Hematopoietic multipotent progenitor cell treated with erythropoietin and hydrocortisone succinate and interleukin-3 and kit ligand, for 6 days (in vitro differentiated cells): ENCODE results near the gene SIRPD.
"Not testable (repeated sequence)": the region's sequence is repeated elsewhere in the genome, so short reads cannot be mapped to it uniquely, and the experiment has no call there.

Source experiments
- DNase-seq: peaks from one replicate; pipeline ENCODE4 v3.0.0-alpha.2; 2015

The SIRPD gene

DNA sequence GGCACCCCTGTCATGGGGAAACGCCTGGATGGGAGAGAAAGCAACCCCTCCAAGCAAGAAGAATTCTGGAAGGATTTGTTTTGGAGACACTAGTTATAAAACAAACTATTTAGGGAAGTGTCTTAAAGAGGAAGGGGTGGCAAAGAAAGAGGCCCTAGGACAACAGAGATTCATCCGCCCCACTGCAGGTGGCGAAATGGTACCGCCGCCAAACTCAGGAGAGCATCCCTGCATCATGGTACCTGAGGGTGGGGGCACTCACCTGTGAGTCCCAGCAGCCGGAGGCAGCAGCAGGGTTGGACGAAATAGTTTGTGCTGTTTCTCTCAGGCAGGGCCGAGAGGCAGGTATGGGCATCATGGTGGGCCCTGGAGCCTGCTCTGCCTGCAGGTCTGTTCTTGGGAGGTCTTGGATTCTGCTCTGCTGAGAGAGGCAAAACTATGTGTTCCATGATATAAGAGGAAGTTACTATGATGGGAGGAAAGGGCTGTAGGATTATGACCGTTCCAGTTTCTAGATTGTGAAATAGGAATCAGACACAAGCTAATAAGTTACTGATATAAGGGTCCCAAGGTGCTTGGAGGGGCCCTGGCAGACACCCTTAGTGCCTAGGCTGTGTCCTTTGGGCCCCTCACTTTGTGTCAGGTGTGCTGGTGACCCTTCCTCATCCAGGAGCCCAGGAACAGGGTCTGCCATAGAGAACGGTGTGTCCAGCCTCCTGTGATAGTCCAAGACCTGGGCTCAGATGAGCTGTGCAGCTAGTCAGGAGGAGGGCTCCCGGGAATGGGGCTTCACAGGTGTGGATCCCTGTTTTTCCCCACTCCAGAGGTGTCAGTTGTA lies 20.4 kb downstream of the SIRPD start:
- peak; percentile 24 for DNase-seq

DNA sequence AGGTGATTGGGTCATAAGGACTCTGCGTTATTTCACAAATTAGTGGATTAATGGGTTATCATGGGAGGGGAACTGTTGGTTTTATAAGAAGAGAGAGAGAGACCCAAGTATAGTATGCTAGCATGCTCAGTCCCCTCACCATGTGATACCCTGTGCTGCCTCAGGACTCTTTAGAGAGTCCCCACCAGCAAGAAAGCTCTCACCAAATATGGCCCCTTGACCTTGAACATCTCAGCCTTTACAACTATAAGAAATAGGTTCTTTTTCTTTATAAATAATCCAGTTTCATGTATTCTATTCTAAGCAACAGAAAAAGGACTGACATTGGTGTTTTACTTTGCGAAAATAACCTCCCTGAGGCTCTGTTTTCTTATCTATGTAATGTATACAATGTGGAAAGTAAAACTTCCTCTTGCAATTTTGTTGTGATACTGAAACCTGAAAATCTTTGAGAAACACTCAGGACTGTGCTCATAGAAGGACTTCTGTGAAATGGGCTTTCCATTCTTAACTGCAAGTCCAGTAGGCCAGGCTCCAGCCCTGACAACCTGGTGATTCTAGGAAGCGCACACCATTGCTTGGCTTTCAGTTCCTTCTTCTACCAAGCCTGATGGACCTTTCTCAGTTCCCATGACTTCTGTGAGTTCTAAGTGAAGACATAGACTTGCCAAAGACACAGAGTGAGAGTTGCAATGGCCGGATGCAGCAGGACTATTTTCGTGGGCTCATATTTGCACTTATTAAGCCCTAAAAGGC lies 21.9 kb downstream of the SIRPD start:
- no peak for DNase-seq

DNA sequence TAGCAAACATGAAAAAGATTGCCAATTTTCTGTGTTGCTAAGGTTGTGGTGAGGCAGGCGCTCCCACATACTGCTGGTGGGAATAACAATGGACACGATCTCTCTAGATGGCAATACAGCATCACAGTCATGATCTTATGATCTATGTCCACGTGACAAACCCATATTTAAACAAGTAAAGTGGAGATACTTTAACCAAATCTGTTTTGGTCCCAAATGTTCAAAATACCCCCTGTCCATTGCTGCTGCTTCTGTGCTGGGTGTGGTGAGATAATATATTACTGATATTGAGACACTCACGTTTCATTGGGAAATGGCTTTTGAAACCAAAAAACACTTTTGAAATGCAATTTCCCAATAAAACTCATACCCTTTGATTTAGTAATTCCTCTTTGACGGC lies 23.0 kb downstream of the SIRPD start:
- DNase-seq: peak; percentile 36

DNA sequence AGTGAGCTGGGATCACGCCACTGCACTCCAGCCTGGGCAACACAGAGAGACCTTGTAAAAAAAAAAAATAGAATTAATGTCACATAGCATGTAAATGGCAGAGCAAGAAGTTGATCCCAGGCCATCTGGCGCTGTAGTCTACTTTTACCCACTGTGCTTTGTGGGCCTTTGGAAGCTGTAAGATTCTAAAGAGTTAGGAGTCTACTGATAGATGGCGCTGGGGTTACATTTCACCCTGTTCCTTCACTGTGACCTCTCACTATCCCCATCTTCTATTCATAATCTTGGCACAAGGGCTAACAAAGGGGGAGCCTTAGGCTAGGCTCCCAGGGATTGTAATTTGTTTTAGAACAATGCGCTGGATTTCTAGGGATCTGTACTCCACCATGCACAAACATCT lies 24.4 kb downstream of the SIRPD start:
- DNase-seq: peak; percentile 43

DNA sequence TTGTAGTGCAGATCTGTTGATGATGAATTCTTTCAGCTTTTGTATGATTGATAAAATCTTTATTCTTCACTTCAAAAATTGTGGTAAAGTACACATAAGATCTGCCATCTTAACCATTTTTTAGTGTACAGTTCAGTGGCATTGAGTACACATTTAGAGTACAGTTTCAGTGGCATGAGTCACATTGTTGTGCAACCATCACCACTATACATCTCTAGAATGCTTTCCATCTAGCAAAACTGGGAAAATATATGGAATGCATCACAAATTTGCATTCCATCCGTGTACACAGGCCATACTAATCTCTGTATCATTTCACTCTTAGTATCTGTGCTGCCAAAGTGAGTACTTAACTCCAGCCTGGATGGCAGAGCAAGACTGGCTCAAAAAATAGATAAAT lies 28.7 kb downstream of the SIRPD start:
- no peak for DNase-seq

DNA sequence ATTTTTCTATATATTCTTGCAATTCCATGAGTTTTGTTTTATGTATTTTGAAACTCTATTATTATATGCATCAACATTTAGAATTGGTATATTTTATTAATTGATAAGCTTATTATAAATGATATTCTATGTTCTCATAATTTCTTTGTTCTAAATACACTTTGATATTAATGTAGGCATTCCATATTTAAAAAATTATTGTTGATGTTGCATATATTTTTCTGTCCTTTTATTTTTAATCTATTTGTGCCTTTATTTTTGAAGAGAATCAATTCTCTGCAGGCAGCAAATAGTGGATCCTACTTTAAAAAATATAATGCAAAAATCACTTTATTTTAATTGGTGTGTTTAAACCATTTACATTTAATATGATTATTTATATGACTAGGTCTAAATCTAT lies 29.6 kb downstream of the SIRPD start:
- no peak for DNase-seq

DNA sequence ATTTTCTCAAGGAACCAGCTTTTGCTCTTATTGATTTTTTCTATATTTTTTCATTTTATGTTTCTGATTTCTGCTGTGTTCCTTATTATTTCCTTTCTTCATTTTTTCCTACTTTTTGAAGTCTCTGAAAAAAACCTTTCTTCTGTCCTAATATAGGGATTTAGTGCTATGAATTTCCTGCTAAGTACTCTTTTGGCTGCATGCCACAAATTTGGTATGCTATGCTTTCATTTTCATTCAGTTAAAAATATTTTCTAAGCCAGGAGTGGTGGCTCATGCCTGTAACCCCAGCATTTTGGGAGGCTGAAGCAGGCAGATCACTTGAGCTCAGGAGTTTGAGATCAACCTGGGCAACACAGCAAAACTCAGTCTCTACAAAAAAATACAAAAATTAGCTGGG lies 30.6 kb downstream of the SIRPD start:
- DNase-seq: peak; percentile 36

DNA sequence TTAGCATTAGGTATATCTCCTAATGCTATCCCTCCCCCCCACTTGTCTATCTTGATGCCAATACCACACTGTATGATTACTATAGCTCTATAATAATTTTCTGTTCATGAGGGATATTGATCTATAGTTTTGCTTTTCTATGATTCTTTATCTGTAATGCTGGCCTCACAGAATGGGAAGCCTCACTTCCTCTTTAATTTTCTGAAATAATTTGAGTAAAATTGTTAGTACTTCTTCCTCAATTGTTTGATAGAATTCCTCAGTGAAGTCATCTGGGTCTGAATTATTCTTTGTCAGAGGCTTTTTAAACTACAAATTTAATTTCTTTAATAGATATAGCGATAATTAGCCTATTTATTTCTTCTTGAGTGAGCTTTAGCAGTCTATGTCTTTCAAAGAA lies 31.2 kb downstream of the SIRPD start:
- DNase-seq: no peak

DNA sequence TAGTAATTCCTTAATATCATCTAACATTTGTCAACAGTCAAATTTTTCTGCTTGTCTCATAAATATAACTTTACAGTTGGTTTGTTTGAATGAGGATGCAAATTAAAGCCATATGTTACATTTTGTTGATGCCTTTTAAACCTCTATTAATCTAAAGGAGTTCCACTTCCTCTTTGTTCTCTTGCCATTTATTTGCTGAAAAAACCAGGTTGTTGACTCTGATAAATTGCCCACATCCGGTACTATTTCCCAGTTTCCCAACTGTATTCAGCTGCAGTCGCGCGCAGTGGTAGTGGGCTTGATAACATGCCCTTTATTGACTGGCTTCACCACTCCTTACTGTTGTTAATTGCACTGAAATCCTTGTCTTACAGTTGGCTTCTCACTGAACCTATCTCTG lies 33.5 kb downstream of the SIRPD start:
- DNase-seq: peak; percentile 91

DNA sequence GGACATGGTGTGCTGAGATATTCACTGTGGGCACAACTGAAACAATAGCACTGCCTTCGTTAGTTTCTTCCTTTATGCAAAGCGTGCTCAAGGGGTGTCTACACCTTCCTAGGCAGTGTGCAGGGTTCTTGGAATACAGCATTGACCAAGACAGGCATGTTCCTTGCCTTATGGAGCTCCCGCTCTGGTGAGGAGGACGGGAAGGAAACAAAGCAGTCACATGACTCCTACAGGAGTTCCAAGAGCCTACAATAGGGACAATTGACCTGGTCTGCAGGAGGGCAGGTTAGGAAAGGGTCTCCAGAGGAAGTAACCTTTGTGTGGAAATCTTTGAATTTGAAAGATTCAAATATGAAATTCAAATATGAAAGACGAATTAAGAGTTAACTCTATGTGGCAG lies 40.5 kb downstream of the SIRPD start:
- DNase-seq: no peak

DNA sequence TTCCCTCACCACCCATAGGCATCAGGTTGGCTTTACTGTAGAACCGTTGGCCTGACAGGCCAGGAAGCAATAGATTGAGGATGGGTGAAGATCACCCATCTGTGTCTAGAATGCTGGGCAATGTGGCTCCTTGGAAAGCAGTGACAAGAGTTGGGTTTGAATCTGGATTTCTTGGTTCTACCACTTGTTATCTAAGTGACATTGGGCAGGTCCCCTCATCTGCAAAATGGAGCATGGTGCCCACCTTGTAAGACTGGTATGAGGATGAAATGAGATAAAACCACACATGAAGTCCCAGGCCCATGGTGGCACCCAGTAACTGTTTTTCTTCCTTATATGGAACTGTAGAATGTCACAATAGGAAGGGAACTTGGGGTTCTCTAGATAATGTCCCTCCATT lies 43.7 kb downstream of the SIRPD start:
- DNase-seq: no peak

DNA sequence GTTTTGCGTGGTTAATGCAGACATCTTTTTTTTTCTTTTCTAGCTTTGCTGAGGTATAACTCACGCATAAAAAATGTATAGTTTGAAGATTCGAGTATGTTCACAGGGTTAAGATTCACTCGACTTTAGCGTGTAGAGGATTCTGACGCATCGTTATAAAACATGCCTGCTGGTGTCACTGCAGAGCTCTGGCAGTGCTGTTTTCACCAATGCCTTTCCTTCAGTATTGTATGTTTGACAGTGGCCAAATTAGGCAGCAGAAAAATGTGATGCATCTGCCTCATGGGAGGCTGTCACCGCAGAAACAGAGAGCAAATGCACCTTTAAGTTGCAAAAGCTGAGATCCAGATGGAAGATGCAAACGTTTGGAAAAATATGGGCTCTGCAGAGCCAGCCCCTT lies 48.3 kb downstream of the SIRPD start:
- peak; percentile 79 for DNase-seq

DNA sequence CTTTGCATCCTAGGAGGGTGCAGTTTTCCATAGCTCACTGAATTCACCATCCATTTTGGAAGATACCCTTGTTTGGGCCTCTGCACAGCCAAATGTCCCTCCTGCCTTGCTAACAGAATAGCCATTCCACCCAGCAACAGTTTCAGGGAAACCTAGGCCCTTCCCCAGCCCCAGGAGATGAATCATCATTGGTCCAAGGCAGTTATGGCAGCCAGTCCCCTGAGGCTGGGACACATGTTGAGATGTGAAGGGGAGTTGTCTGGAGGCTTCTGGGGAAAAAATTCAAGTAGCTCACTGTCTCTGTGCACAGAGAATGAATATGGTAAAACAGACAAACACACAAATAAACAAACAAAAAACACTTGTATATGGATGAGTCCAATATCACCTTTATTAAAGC lies 48.9 kb downstream of the SIRPD start:
- no peak for DNase-seq

DNA sequence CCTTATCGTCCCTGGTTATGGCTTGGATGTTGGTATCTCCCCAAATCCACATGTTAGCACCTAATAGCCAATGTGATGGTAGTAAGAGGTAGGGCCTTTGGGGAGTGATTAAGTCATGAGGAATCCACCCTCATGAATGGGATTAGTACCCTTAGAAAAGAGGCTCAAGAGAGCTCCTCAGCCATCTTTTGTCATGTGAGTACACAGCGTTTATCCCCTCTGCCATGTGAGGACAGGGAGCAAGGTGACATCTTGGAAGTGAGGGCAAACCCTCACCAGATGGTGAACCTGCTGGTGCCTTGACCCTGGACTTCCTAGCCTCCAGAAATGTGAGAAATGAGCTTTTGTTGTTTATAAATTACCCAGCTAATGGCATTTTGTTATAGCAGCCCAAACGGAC lies 50.2 kb downstream of the SIRPD start:
- no peak for DNase-seq

DNA sequence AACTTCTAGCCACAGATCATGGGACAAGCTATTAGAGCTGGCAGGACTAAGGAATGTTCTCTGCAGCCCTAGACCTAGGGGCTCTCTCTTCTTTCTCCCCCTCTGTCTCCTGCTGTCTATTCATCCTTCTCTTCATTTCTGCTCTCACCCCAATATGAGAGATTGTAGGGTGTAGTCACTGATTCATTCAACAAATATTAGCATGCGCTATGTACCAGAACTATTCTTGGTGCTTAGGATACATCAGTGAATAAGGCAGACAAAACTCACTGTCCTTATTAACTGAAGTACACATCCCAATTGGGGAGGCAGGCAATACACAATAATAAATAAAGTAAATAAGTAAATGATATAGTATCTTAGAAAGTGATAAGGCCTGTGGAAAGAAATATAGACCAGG lies 51.6 kb downstream of the SIRPD start:
- DNase-seq: no peak

DNA sequence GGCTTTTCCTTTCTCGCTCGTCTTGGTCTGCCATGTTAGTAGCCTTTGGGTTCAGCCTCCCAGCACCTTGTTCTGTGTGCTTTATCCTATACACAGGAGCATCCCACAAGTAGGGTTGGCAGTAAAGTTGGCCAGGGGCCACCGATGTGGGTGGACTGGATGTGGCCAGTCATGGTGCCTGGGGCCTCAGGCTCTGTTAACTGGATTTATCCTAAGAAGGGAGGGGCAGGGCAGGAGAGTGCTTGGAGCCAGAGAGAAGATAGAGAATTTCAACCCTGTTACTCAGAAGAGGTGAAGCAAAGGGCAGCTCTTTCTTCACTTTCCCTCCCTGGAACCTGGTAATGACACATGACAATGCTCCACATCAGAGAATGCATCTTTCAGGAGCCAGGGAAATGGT lies 52.1 kb downstream of the SIRPD start:
- DNase-seq: no peak

DNA sequence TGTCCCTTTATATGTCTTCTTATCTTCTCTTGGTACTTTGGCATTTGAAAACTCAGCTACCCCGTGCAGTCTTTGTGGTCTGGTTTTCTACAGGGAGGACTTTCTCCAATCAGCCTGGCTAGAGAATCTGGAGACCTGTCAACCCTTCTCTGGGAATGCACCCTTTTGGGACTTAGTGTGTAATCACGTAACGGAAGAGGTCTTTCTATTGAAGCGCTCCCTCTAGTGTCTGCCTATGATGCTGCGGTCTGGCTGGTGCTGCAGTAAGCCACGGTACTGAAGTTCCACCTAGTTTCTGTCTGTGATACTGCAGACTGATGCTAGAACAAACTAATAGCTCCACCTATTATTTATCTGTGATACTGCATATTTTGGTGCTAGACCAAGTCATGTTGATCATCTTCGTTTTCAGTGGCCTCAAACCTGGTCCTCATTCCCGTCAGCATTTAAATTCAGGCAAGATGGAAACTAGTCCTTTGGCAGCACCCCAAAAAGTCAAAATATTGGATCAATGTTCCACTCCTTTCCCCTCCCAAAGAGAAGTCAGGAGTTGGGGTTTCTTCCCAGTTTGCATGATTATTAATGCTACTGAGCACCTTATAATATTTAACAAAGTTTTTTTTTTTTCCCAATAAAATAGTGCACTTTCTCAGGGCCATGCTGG lies 53.8 kb downstream of the SIRPD start:
- peak; percentile 96 for DNase-seq

DNA sequence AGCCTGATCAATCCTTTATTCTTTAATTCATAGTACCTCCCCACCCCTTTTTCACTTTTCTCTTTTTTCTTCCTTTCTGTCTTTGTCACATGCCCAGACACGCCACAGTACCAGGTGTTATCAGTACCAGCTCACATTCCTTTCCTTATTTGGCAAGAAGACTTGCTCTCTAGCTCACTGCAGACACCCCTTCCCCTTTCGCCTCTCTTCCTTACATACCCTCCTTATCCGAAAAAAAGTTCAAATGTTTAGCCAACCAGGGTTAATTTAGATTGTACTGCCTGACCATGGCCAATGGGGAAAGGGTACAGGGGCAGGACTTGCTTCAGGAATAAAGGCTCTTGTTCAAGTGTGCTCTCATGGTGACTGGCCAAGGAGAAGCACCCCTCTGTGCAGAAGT lies 57.0 kb downstream of the SIRPD start:
- peak; percentile 39 for DNase-seq

DNA sequence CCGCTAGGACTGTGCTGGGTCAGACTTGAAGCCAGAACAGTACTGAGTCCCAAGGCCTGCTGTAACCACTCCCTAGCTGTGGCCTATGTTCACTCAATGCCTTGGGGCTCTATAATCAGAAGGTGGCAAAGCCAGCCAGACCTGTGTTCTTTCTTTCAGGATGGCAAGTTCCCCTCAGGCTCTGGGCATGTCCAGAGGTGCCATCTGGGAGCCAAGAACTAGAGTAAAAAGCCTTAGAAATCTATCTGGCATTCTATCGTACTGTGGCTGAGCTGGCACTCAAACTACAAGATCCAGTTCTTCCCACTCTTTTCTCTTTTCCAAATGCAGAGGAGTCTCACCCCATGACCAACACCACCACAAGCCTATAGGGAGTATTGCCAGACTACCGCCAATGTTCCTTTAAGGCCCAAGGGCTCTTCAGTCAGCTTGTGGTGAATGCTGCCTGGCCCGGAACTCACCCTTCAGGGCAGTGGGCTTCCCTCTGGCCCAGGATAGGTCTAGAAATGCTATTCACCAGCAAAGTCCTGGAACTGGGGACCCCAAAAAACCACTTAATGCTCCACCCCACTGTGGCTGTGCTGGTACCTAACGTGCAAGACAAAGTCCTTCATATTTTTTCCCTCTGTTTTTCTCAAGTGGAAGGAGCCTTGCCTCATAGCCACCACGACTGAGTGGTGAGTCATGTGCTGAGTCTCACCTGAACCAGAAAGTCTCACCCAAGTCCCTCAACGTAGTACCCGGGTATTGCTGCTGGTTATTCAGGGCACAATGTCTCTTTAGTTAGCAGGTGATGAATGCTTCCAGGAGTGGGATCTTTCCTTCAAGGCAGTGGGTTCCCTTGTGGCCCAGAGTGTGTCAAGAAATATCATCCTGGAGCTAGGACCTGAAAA lies 57.7 kb downstream of the SIRPD start:
- no peak for DNase-seq

DNA sequence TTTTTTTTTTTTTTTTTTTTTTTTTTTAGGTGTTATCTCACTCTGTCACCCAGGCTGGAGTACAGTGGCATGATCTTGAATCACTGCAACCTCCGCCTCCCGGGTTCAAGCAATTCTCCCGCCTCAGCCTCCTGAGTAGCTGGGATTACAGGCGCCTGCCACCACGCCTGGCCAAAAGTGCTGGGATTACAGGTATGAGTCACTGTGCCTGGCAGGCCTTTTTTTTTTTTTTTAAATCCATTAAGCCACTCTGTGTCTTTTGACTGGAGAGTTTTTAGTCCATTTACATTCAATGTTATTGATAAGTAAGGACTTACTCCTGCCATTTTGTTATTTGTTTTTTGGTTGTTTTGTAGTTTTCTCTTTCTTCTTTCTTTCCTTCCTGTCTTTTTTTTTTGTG lies 60.1 kb downstream of the SIRPD start:
- DNase-seq: not testable (repeated sequence)

DNA sequence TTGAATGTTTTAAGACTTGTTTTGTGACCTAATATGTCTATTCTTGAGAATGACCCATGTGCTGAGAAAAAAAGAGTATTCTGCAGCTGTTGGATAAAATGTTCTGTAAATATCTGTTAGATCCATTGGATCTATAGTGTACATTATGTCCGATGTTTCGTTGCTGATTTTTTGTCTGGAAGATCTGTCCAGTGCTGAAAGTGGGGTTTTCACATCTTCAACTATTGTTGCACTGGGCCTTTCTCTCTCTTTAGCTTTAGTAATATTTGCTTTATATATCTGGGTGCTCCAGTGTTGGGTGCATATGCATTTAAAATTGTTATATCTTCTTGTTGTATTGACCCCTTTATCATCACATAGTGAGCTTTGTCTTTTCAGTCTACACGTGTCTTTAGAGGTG lies 60.6 kb downstream of the SIRPD start:
- no peak for DNase-seq

DNA sequence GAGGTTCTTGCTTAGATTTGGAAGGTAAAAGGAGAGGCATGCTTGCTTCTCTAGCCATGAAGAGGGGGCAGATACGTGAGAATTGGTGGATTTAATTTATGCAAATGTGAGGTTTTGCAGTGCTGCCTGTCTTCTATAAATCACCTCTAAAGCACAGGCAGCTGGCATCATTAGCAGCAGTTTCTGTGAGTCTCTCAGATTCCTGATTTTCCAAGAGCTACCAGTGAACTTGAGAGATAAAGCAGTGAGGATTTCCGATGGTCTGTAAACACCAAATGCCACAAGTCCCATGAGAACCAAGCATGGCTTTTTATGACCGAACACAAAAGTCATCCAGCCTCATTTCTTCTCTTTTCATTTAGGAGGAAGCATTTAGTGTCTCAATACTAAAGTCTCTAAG lies 63.1 kb downstream of the SIRPD start:
- no peak for DNase-seq

DNA sequence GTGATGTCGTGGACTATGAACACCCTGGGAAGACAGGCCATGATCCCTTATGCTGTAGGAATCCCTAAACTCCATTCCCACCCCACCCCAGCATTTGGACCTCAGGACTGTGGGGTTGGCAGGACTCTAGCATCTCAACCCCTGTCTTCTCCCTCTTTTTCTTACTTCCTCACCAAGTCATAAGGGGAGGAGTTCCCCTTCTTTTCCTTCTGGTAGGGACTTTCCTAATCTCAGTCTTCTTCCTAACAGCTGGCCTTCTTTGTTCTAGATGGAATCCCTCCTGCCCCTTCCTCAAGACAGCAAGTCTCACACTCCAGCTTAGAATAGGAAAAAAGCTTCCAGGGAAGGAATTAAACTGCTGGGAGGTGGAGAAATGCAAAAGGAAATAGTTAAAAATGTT lies 64.0 kb downstream of the SIRPD start:
- no peak for DNase-seq
